SK-N-SH treated with all-trans-retinoic acid at 6 μM for 48 hours (cell line): ENCODE data around the gene RFC3.

ENCODE experiments used
- ATAC-seq: fragments of 200-7000 bp; cut with Tn5 transposase; 3 replicates; pipeline ENCODE4 v1.9.1; 2020; ENCODE audit warnings: mild to moderate bottlenecking, moderate library complexity
- ARNTL ChIP-seq: fragments of 450-650 bp; formaldehyde crosslinking; IDR thresholded peaks from 2 replicates; pipeline ENCODE4 v1.5.0; 2020; ENCODE audit warnings: low read depth, mild to moderate bottlenecking, moderate library complexity, borderline replicate concordance
- ISL1 ChIP-seq: fragments of 250-450 bp; sonication (Bioruptor Pico); IDR thresholded peaks from 2 replicates; pipeline ENCODE4 v2.1.2; 2022; ENCODE audit warnings: mild to moderate bottlenecking, moderate library complexity
- PPARA ChIP-seq: fragments of 250-450 bp; sonication (Bioruptor Pico); IDR thresholded peaks from 2 replicates; pipeline ENCODE4 v1.5.0; 2020; ENCODE audit warnings: mild to moderate bottlenecking, borderline replicate concordance
- RARB ChIP-seq: fragments of 250-450 bp; sonication (Bioruptor Pico); IDR thresholded peaks from 2 replicates; pipeline ENCODE4 v1.8.0; 2021; ENCODE audit warnings: mild to moderate bottlenecking, moderate library complexity
- TCF4 ChIP-seq: fragments of 250-450 bp; sonication (Bioruptor Pico); IDR thresholded peaks from 2 replicates; pipeline ENCODE4 v1.8.0; 2021; ENCODE audit warnings: mild to moderate bottlenecking, moderate library complexity, borderline replicate concordance
- ZC3H10 ChIP-seq: fragments of 250-450 bp; sonication (Bioruptor Pico); IDR thresholded peaks from 2 replicates; pipeline ENCODE4 v1.5.1; 2021; ENCODE audit warnings: mild to moderate bottlenecking, moderate library complexity
- ZFP3 ChIP-seq: fragments of 250-450 bp; sonication (Bioruptor Pico); IDR thresholded peaks from 2 replicates; pipeline ENCODE4 v1.5.0; 2020; ENCODE audit warnings: mild to moderate bottlenecking, moderate library complexity
- ZNF8 ChIP-seq: fragments of 450-650 bp; formaldehyde crosslinking; IDR thresholded peaks from 2 replicates; pipeline ENCODE4 v1.5.0; 2020; ENCODE audit warnings: mild to moderate bottlenecking, moderate library complexity
- TF ChIP-seq, protein P1 (sequence below): fragments of 250-450 bp; sonication (Bioruptor Pico); IDR thresholded peaks from 2 replicates; pipeline ENCODE4 v1.5.0; 2020; ENCODE audit warnings: mild to moderate bottlenecking, moderate library complexity
- TF ChIP-seq, protein P2 (sequence below): fragments of 250-450 bp; sonication (Bioruptor Pico); IDR thresholded peaks from 2 replicates; pipeline ENCODE4 v1.8.0; 2020; ENCODE audit warnings: mild to moderate bottlenecking, moderate library complexity, borderline replicate concordance
- TF ChIP-seq, protein P3 (sequence below): fragments of 250-450 bp; sonication (Bioruptor Pico); IDR thresholded peaks from 2 replicates; pipeline ENCODE4 v1.8.0; 2021; ENCODE audit warnings: low read depth, mild to moderate bottlenecking, moderate library complexity, borderline replicate concordance
- TF ChIP-seq, protein P4 (sequence below): fragments of 250-450 bp; sonication (Bioruptor Pico); IDR thresholded peaks from 2 replicates; pipeline ENCODE4 v1.5.1; 2020; ENCODE audit warnings: low read depth, mild to moderate bottlenecking, moderate library complexity
- TF ChIP-seq, protein P5 (sequence below): fragments of 250-450 bp; sonication (Bioruptor Pico); IDR thresholded peaks from 2 replicates; pipeline ENCODE4 v1.5.1; 2021; ENCODE audit warnings: mild to moderate bottlenecking, moderate library complexity

RFC3 gene

DNA sequence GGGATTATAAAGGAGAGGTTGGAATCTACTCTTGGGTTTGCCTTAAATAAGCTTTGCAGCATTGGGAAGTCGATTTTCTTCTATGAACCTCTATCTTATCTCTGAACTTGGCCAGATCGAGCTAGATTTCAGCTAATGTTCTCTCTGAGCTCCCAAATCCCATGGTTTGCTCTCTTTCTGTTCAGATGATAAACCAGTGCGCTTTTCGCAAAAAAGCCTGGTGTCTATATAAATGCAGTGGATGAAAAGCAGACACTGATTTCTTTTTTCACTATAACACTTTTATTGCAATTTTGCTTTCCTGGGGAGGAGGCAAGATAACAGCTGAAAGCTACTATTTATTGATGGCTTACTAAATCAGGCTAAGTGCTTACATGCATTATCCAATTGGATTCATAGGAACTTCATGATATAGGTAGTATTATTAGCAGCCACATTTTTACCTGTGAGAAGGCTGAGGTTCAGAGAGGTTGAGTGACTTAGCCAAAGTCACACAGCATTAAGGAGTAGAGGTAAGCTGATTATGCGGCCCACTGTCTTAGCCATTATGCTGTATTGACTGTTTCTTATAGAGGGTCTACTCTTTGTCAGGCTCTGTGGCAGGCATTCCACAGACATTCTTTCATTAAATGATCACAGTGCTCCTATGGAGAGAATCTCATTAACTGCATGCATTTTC, 58.9 kb downstream of the RFC3 start:
- TF ChIP-seq TCF4 (CRISPR knock-in tag) (peak; percentile 63; the same call in 1 of the 2 replicates), ZFP3 (CRISPR knock-in tag) (no peak)
- TF ChIP-seq, protein P1, sequence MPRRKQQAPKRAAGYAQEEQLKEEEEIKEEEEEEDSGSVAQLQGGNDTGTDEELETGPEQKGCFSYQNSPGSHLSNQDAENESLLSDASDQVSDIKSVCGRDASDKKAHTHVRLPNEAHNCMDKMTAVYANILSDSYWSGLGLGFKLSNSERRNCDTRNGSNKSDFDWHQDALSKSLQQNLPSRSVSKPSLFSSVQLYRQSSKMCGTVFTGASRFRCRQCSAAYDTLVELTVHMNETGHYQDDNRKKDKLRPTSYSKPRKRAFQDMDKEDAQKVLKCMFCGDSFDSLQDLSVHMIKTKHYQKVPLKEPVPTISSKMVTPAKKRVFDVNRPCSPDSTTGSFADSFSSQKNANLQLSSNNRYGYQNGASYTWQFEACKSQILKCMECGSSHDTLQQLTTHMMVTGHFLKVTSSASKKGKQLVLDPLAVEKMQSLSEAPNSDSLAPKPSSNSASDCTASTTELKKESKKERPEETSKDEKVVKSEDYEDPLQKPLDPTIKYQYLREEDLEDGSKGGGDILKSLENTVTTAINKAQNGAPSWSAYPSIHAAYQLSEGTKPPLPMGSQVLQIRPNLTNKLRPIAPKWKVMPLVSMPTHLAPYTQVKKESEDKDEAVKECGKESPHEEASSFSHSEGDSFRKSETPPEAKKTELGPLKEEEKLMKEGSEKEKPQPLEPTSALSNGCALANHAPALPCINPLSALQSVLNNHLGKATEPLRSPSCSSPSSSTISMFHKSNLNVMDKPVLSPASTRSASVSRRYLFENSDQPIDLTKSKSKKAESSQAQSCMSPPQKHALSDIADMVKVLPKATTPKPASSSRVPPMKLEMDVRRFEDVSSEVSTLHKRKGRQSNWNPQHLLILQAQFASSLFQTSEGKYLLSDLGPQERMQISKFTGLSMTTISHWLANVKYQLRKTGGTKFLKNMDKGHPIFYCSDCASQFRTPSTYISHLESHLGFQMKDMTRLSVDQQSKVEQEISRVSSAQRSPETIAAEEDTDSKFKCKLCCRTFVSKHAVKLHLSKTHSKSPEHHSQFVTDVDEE, result 0 out of 2 replicates have a peak, but pooled peaks have one; percentile 56
- TF ChIP-seq, protein P2, sequence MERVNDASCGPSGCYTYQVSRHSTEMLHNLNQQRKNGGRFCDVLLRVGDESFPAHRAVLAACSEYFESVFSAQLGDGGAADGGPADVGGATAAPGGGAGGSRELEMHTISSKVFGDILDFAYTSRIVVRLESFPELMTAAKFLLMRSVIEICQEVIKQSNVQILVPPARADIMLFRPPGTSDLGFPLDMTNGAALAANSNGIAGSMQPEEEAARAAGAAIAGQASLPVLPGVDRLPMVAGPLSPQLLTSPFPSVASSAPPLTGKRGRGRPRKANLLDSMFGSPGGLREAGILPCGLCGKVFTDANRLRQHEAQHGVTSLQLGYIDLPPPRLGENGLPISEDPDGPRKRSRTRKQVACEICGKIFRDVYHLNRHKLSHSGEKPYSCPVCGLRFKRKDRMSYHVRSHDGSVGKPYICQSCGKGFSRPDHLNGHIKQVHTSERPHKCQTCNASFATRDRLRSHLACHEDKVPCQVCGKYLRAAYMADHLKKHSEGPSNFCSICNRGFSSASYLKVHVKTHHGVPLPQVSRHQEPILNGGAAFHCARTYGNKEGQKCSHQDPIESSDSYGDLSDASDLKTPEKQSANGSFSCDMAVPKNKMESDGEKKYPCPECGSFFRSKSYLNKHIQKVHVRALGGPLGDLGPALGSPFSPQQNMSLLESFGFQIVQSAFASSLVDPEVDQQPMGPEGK (CRISPR knock-in tag), result no peak
- ATAC-seq, result no peak

DNA sequence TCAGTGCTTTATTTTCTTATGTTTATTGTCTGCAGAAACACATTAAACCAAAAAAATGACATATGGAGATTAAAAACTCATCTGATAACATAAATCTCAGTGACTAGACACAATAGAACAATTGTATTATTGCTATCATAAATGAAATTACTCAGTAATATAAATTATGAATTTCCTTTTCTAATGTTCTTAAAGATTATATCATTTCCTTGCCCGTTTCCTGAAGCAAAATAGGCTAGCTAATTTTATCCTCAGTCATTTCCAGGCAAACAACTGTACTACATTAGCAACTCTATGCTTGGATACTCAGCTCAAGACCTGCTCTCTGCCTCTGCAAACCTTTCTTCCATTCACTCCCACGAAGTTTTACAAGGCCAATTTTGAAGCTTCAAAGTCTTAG, 61.2 kb downstream of the RFC3 start:
- peak; percentile 59; the same call in 2 of the 3 replicates for ATAC-seq
- peak; percentile 92 for TF ChIP-seq TCF4 (CRISPR knock-in tag)
- TF ChIP-seq, protein P3, sequence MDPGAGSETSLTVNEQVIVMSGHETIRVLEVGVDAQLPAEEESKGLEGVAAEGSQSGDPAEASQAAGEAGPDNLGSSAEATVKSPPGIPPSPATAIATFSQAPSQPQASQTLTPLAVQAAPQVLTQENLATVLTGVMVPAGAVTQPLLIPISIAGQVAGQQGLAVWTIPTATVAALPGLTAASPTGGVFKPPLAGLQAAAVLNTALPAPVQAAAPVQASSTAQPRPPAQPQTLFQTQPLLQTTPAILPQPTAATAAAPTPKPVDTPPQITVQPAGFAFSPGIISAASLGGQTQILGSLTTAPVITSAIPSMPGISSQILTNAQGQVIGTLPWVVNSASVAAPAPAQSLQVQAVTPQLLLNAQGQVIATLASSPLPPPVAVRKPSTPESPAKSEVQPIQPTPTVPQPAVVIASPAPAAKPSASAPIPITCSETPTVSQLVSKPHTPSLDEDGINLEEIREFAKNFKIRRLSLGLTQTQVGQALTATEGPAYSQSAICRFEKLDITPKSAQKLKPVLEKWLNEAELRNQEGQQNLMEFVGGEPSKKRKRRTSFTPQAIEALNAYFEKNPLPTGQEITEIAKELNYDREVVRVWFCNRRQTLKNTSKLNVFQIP, result no peak
- TF ChIP-seq ISL1 (CRISPR knock-in tag), result peak; percentile 94
- TF ChIP-seq, protein P4, sequence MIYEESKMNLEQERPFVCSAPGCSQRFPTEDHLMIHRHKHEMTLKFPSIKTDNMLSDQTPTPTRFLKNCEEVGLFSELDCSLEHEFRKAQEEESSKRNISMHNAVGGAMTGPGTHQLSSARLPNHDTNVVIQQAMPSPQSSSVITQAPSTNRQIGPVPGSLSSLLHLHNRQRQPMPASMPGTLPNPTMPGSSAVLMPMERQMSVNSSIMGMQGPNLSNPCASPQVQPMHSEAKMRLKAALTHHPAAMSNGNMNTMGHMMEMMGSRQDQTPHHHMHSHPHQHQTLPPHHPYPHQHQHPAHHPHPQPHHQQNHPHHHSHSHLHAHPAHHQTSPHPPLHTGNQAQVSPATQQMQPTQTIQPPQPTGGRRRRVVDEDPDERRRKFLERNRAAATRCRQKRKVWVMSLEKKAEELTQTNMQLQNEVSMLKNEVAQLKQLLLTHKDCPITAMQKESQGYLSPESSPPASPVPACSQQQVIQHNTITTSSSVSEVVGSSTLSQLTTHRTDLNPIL (CRISPR knock-in tag), result peak; percentile 50; the same call in 1 of the 2 replicates
- TF ChIP-seq, protein P1, result peak; percentile 78; the same call in 1 of the 2 replicates
- TF ChIP-seq, protein P5, sequence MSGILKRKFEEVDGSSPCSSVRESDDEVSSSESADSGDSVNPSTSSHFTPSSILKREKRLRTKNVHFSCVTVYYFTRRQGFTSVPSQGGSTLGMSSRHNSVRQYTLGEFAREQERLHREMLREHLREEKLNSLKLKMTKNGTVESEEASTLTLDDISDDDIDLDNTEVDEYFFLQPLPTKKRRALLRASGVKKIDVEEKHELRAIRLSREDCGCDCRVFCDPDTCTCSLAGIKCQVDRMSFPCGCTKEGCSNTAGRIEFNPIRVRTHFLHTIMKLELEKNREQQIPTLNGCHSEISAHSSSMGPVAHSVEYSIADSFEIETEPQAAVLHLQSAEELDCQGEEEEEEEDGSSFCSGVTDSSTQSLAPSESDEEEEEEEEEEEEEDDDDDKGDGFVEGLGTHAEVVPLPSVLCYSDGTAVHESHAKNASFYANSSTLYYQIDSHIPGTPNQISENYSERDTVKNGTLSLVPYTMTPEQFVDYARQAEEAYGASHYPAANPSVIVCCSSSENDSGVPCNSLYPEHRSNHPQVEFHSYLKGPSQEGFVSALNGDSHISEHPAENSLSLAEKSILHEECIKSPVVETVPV (CRISPR knock-in tag), result peak; percentile 92
- no peak for TF ChIP-seq RARB (CRISPR knock-in tag)
- TF ChIP-seq, all 23 proteins: peak for 5

DNA sequence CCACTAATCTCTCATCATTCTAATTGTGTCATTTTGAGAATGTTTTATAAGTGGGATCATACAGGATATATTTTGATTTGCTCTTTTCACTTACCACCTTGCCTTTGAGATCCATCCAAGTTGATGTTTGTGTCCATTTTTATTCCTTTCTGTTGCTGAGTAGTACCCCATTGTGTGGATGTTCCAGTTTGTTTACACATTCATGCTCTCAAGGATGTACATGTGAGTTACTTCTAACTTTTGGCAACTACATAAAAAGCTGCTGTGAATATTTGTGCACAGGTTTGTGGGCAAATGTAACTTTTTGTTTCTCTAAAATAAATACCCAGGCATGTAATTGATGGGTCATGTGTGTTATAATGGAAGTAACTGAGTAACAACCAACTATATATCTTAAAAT, 64.9 kb downstream of the RFC3 start:
- no peak for TF ChIP-seq ISL1 (CRISPR knock-in tag)
- no peak for TF ChIP-seq ZC3H10 (CRISPR knock-in tag)
- TF ChIP-seq ZNF8 (CRISPR knock-in tag), result no peak
- no peak for TF ChIP-seq PPARA
- TF ChIP-seq, all 23 proteins: peak for 0
- no peak for ATAC-seq

DNA sequence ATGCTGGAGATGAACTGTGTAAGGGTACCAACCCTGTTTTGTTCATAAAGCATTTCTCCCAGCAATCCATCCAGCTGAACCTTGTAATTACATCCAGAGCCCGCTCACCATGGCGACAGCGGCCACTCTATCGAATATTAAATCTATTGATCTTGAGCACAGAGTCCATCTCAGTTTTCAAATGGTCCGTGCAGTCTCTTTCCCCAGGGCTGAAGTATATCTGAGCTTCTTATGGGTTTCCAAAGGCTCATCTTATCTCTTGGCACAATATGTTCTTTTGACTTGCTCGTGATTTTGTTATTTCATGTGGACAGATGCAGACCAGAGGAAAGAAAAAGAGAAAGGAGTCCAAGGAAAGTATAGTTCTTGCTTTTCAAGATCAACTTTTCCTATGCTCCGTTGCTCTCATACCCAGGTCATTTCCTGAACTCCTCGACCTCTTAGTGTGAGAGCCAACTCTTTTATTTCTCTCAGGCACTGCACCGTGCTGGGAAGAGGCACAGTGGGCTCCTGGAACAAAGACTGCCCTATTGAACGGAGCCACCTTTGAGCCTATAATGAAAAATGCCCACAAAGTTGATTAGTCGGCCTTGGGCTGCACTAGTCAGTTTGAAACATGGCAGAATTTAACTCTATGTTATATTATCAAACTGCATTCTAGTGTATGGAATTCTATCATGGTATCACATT, 66.7 kb downstream of the RFC3 start:
- no peak for TF ChIP-seq ARNTL (CRISPR knock-in tag)
- peak; percentile 25; the same call in 1 of the 2 replicates for TF ChIP-seq TCF4 (CRISPR knock-in tag)
- TF ChIP-seq, protein P2 (CRISPR knock-in tag), result no peak
- ATAC-seq, result no peak
